ENCODE data around the gene RPL5. TPM values are rescaled to one million over a fixed set of nuclear protein-coding genes. Genes with fewer than 3 reads are reported as not detected.

RPL5 gene
- total and polyA plus RNA-seq, 9 of the 15 experiments (the other 6 are each of a cell fraction or from before 2014, with no cell fraction given), result 1,467 to 4,252 (median 2,454) TPM

DNA sequence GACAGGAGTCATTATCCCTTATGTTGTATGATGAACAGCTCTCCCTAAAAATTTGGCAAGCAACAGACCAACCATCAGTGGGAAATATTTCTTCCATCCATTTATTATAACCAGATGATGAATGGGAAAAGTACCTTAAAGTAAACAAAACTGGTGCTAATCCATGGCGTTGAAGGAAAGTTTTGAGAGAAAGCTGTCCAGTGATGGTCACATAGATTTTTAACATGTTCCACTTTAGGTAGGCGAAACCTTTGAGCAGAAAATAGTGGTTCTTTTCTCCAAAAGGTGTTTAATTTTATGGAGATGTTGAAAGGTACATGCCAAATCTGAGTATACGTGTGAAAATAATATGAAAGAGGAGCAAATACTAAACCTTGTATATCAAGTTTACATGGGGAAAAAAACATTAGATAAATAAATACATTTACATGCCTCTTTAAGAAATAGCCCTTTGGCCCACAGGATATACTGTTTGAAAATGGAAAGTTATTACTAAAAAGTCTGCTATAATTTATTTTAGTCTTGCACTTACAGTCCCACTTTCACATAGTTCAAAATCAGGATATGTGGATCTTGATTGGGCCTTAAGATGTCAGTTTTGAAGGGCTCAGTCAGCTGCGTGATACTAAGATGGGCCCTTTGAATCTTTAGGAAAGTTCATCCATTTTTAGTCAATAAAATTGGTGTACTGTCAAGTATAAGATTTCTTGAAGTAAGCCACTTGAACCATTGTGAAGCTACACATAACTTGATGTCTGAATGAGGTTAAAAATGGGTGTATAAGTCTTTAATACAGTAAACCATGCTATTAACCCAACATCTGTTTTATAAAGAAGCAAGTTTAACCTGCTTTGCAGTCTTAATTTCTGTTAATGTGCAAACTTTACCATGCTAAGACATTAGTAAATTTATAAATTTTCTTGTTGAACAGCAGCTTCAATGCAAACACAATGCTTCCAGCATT is 10.5 kb downstream of the RPL5 start (continued):
- TF ChIP-seq, protein P1, sequence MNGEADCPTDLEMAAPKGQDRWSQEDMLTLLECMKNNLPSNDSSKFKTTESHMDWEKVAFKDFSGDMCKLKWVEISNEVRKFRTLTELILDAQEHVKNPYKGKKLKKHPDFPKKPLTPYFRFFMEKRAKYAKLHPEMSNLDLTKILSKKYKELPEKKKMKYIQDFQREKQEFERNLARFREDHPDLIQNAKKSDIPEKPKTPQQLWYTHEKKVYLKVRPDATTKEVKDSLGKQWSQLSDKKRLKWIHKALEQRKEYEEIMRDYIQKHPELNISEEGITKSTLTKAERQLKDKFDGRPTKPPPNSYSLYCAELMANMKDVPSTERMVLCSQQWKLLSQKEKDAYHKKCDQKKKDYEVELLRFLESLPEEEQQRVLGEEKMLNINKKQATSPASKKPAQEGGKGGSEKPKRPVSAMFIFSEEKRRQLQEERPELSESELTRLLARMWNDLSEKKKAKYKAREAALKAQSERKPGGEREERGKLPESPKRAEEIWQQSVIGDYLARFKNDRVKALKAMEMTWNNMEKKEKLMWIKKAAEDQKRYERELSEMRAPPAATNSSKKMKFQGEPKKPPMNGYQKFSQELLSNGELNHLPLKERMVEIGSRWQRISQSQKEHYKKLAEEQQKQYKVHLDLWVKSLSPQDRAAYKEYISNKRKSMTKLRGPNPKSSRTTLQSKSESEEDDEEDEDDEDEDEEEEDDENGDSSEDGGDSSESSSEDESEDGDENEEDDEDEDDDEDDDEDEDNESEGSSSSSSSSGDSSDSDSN (IDR thresholded peaks at IDR 0.05; ENCODE audit: borderline replicate concordance in 1 of 2, low read depth in 2 of 2, low read length in 2 of 2), result no peak
- TF ChIP-seq CEBPG (CRISPR knock-in tag; IDR thresholded peaks at IDR 0.05) (no peak), CEBPG (tag; conservative IDR thresholded peaks at IDR 0.05 in 1 of 2, IDR thresholded peaks at IDR 0.05 in 1 of 2) (no peak), PHF21A (IDR thresholded peaks at IDR 0.05; ENCODE audit: borderline replicate concordance, low read depth) (no peak)
- TF ChIP-seq, protein P2, sequence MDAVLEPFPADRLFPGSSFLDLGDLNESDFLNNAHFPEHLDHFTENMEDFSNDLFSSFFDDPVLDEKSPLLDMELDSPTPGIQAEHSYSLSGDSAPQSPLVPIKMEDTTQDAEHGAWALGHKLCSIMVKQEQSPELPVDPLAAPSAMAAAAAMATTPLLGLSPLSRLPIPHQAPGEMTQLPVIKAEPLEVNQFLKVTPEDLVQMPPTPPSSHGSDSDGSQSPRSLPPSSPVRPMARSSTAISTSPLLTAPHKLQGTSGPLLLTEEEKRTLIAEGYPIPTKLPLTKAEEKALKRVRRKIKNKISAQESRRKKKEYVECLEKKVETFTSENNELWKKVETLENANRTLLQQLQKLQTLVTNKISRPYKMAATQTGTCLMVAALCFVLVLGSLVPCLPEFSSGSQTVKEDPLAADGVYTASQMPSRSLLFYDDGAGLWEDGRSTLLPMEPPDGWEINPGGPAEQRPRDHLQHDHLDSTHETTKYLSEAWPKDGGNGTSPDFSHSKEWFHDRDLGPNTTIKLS (IDR thresholded peaks at IDR 0.05; ENCODE audit: borderline replicate concordance, low read depth), result no peak

All from K562 (cell line).